GM12872 (cell line): ENCODE data around the gene SCAF11.
A peak's percentile ranks its signal among the peaks of the same experiment; 100 is the strongest.

Experiments
- CTCF ChIP-seq: IDR thresholded peaks from 3 replicates; pipeline ENCODE4 v1.5.1; 2011; ENCODE audit warnings: low read depth, mild to moderate bottlenecking, low read length, moderate library complexity; ENCODE audit not compliant: insufficient read depth

Gene SCAF11

GRCh38 chr12:45990468-45991283, at the start of gene SCAF11:
SCAF11 (minus strand) TSS chr12:45990574; CDS start chr12:45964167, 26,407 bp downstream.
- TF ChIP-seq CTCF: peak; percentile 92

GRCh38 chr12:46027172-46027571, 36.8 kb upstream of the SCAF11 start:
- no peak for TF ChIP-seq CTCF

GRCh38 chr12:46024099-46024498, 33.7 kb upstream of the SCAF11 start:
- TF ChIP-seq CTCF: peak; percentile 8; the same call in 1 of the 3 replicates

- no peak for TF ChIP-seq CTCF
Measured at GRCh38 chr12:46020768-46021167, 30.4 kb upstream of the SCAF11 start.

GRCh38 chr12:46005823-46006222, 15.4 kb upstream of the SCAF11 start:
- no peak for TF ChIP-seq CTCF

- peak; percentile 17; the same call in 1 of the 3 replicates for TF ChIP-seq CTCF
Measured at GRCh38 chr12:46005151-46005797, 14.9 kb upstream of the SCAF11 start.

GRCh38 chr12:46004715-46005114, 14.3 kb upstream of the SCAF11 start:
- no peak for TF ChIP-seq CTCF
